Effector CD4-positive, alpha-beta T cell (primary cell): Measurements from ENCODE around the gene AMPD3.

Experiments
- DNase-seq: peaks from one replicate; pipeline ENCODE4 v3.0.0-alpha.2; 2020

Gene AMPD3

GRCh38 chr11:10504490-10504889, 49.4 kb downstream of the AMPD3 start:
- DNase-seq: no peak

DNA sequence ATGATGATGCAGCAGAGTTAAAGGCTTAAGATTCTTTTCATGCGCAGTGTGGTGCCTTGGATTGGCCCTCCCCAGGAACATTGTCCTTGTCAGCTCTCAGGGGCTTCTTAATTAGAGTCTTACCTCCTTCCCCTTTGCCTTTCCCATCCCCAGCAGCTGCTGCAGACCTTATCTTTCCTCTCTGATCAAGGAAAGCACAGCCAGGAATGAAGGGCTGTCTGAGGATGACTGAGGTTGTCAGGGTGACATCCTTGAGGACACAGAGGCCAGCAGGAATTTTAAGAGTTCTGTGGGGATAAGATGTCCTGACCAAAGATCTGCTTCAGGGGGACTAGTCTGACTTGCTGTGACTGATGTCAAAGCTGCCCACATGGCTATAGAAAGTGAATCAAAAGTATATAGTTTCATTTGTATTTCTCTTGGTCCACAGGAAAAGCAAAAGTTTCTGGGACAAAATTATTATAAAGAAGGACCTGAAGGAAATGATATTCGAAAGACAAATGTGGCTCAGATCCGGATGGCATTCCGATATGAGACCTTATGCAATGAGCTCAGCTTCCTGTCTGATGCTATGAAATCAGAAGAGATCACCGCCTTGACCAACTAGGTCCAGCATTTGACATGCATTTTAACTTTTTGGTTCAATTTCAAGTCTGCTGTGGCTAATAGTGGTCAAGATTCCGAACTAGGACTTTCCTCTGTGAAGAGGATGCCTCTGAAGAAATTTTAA, 50.4 kb downstream of the AMPD3 start:
- DNase-seq: no peak

- DNase-seq: no peak
These were observed 50.9 kb downstream of the AMPD3 start for GRCh38 chr11:10506008-10506370.

- DNase-seq: no peak
These were observed 56.1 kb downstream of the AMPD3 start for GRCh38 chr11:10511181-10511621.

GRCh38 chr11:10514202-10514601, 59.1 kb downstream of the AMPD3 start:
- DNase-seq: no peak

- DNase-seq: no peak
These were observed 59.6 kb downstream of the AMPD3 start for GRCh38 chr11:10514709-10515108.

GRCh38 chr11:10515418-10515817, 60.4 kb downstream of the AMPD3 start:
- no peak for DNase-seq

DNA sequence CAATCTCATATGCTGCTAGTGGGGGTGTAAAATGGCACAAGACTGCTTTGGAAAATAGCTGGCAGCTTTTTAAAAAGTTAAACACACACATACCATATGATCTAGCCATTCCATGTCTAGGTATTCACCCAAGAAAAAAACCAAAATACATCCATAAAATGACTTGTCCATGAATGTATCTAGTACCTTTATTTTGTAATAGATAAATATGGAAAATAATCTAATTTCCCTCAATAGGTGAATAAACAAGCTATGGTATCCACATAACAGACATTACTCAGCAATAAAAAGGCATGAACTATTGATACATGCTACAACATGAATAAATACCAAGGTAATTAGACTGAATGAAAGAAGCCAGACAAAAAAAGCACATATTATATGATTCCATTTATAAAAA, 63.1 kb downstream of the AMPD3 start:
- no peak for DNase-seq

DNA sequence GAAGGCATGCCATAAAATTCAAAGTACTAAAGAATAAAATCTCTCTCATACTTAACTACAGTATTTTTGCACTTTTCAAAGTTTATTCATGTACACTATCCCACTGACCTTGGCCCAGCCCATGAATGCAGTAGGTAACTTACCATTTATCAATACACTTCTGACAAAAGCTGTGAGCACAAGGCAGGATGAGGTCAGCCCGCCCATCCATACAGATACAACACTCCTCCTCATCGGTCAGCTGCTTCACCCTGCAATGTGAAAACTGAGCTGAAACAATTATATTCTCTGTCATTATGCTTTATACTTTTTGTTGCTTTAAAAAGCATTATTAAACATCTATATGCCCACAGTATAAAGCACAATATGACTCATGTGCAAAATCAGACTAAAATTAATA, 63.8 kb downstream of the AMPD3 start:
- DNase-seq: no peak

- no peak for DNase-seq
These were observed 64.6 kb downstream of the AMPD3 start for GRCh38 chr11:10519630-10520029.

DNA sequence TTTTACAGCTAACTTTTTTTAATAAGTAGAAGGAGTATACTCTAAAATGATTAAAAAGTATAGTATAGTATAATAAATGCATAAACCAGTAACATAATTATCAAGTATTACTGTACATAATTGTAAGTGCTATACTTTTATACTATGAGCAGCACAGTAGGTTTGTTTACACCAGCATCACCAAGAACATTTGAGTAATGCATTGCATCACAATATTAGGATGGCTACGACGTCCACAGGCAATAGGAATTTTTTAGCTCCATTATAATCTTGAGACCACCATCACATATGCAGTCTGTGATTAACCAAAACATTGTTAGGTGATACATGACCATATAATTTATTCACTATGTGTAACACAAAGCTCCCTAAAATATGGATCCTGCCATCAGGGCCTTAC, 65.5 kb downstream of the AMPD3 start:
- no peak for DNase-seq

DNA sequence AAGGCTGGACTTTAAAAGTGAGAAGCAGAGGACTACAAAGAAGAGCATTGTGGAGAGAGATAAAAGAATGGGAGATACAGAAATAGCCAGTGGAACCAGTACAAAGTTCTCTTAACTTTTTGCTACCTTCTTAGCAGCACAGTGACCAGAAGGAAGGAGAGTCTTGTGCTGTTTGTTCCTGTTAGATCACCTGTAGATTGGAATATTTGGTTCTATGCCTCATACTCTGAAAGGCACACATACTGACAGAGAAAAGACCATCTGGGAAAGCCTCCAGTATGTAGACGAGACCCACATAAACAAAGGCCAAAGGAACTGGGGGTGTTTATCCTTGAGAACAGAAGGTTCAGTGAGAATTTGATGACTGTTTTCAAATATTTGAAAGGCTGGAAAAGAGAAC, 67.2 kb downstream of the AMPD3 start:
- DNase-seq: no peak

DNA sequence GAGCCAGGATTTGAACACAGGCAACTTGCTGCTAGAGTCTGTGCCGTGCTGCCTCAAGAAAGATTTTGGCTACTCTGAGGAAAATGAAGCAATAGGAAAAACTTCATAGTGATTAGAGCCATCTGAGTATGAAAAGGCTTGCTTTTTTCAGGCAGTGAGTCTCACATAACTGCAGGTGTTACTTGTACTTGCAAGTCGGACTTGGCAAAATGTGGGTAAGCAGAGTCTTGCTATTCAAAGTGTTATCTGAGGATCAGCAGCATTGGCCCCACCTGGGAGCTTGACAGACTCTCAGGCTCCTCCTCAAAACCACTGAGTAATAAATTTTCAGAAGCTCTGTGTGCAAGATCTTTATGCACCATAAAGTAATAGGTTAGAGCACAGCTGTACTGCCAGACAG, 67.9 kb downstream of the AMPD3 start:
- no peak for DNase-seq

- DNase-seq: no peak
These were observed 69.4 kb downstream of the AMPD3 start for GRCh38 chr11:10524471-10524870.

DNA sequence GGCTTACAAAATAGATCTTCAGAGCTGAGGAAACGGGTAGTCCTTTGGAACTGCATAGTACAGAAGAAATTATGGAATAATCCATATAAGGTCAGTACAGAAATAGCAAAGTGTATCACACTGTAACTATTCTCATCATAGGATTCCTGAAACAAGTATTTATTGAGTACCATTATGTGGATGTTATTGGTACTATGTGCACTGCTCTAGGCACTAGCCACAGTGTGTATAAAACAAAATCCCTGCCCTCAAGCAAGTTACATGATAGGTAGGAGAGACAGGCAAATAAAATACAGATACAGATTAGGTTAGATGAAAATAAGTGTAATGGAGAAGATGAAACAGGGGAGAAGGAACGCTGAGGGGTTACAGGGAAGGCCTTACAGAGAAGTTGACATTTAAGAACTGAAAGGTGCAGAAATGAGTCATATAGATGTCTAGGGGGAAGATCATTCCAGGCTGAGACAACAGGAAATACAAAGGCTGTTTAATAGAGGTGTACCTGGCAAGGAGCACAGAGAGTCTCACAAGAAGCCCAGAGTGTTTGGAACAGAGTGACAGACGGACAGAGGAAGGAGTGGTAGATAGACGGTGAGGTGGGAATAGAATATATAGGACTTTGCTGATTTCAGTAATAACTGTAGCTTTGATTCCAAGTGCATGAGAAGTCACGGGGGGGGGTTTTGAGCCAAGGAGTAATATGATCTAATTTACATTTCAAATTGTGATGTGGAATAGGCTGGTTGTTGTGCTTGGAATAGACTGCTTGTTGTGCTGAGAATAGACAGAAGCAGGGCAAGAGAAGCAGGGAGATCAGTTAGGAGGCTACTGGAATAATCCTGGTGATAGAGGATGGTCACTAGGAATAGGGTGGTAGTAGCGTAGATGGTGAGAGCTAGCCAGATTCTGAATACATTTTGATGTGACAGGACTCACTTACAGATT, 72.2 kb downstream of the AMPD3 start:
- DNase-seq: no peak

DNA sequence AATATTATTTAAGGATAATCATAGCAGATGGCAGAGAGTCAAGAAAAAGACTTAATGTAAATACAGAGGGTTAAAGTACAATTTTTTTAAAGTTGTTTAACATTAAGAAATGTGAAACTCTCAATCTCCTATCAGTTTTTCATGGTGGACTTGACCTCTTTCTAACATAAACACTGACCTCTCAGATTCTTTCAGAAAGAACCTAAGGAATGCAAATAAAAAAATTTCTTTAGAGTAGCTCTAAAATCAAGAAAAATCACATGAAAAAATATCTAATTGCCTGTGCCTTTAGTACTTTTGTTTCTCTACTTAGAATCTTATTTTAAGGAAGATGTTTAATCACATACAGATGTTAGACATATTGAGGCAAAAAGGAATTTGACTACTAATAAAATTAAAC, 73.1 kb downstream of the AMPD3 start:
- DNase-seq: no peak

- DNase-seq: no peak
These were observed 74.2 kb downstream of the AMPD3 start for GRCh38 chr11:10529279-10529678.

GRCh38 chr11:10532526-10532925, 77.5 kb downstream of the AMPD3 start:
- no peak for DNase-seq

- no peak for DNase-seq
These were observed 78.3 kb downstream of the AMPD3 start for GRCh38 chr11:10533323-10533722.

- no peak for DNase-seq
These were observed 79.3 kb downstream of the AMPD3 start for GRCh38 chr11:10534316-10534715.

GRCh38 chr11:10537600-10537999, 82.5 kb downstream of the AMPD3 start:
- no peak for DNase-seq

- no peak for DNase-seq
These were observed 83.9 kb downstream of the AMPD3 start for GRCh38 chr11:10538924-10539323.

GRCh38 chr11:10539339-10539738, 84.3 kb downstream of the AMPD3 start:
- DNase-seq: no peak

DNA sequence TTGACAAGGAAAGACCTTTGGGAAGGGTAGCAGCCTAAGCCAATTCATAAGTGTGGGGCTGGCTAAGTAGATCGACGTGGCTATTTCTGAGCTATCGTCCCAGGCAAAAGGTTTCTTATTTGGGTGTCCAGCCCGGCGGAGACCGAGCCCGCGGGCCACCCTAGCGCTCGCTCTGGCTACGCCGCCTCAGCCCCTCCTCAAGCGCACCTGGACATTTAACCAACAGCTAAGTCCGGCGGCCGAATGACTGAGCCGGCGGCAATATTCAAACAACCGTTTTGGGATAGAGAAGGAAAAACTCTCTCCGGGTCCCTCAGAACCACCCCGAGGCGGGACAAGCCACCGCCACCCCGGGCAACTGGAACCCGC, 85.5 kb downstream of the AMPD3 start:
- no peak for DNase-seq
